Gastrocnemius medialis (tissue), 4 donors: ENCODE results near the gene SEMA3A. TPM values are rescaled to one million over a fixed set of nuclear protein-coding genes. Genes with fewer than 3 reads are reported as not detected.

Source experiments
- ATAC-seq, 2 donors: fragments of 150-250 bp; one replicate each; pipeline ENCODE4 v1.9.1; 2016
- DNase-seq, 2 donors: peaks; one replicate each; pipeline ENCODE4 v3.0.0-alpha.2; 2019
- H3K27ac ChIP-seq, 4 donors: fragments of 200-600 bp; sonication (generic); 1 replicate in 1 of 4; 2 replicates in 3 of 4; pipeline ENCODE4 v1.5.1; 2016 to 2018; ENCODE audit warnings: mild to moderate bottlenecking in 2 of 4, moderate library complexity in 1 of 4
- H3K27me3 ChIP-seq, 3 donors: fragments of 200-600 bp; sonication (generic) in 2 of 3; 1 replicate in 1 of 3; 2 replicates in 2 of 3; pipeline versions ENCODE4 v1.5.1 to v1.6.0; 2016 to 2019; ENCODE audit warnings: mild to moderate bottlenecking in 1 of 3, moderate library complexity in 1 of 3
- H3K36me3 ChIP-seq, 2 donors: fragments of 200-600 bp; sonication (generic) in 1 of 2; one replicate each; pipeline ENCODE4 v1.5.1; 2017 to 2018
- H3K4me1 ChIP-seq, 2 donors: fragments of 200-600 bp; sonication (generic) in 1 of 2; one replicate each; pipeline ENCODE4 v1.5.1; 2016 to 2017; ENCODE audit warnings: mild to moderate bottlenecking in 2 of 2
- H3K4me3 ChIP-seq, 4 donors: fragments of 200-600 bp; sonication (generic) in 3 of 4; 1 replicate in 1 of 4; 2 replicates in 3 of 4; pipeline ENCODE4 v1.5.1; 2016 to 2019; ENCODE audit warnings: mild to moderate bottlenecking in 2 of 4
- H3K9me3 ChIP-seq, 3 donors: fragments of 200-600 bp; sonication (generic) in 2 of 3; 1 replicate in 1 of 3; 2 replicates in 2 of 3; pipeline ENCODE4 v1.5.1; 2016 to 2019
- POLR2A ChIP-seq, 2 donors: fragments of 450-650 bp; IDR thresholded peaks; one replicate each; pipeline ENCODE4 v1.6.1; 2017; ENCODE audit warnings: antibody characterized with exemption in 2 of 2, mild to moderate bottlenecking in 2 of 2, moderate library complexity in 2 of 2
- in situ Hi-C, 4 donors: fragments of 200-750 bp; cut with MboI; loops; one replicate each; pipeline versions ENCODE4 v1.15.0 to v1.8.0; 2017; ENCODE audit warnings: low sequenced_read_pairs in 4 of 4
- intact Hi-C: fragments of 100-400 bp; cut with DNase I; formaldehyde crosslinking; loops from one replicate; pipeline ENCODE4 v1.15.1; 2023; ENCODE audit warnings: low total_unique reads
- total RNA-seq, 4 donors: library from RNA; depleted of rRNA; stranded (reverse); fragments of >200 nt; gene quantifications; one replicate each; pipeline versions ENCODE4 v1.1.0 to v1.2.3, GENCODE V29; 2016
- TF ChIP-seq, protein P1 (sequence below), 5 experiments: fragments of 450-650 bp in 3 of 5; fragments of 200-600 bp in 2 of 5; sonication (generic) in 2 of 5; IDR thresholded peaks in 4 of 5; conservative IDR thresholded peaks in 1 of 5; 1 replicate in 4 of 5; 2 replicates in 1 of 5; pipeline ENCODE4 v1.5.1; 2016 to 2019; ENCODE audit warnings: antibody characterized with exemption in 5 of 5, mild to moderate bottlenecking in 3 of 5, moderate library complexity in 3 of 5

Gene SEMA3A
- total RNA-seq, 4 donors from 2014 or later = 0.07 to 0.29 (median 0.13) TPM

DNA sequence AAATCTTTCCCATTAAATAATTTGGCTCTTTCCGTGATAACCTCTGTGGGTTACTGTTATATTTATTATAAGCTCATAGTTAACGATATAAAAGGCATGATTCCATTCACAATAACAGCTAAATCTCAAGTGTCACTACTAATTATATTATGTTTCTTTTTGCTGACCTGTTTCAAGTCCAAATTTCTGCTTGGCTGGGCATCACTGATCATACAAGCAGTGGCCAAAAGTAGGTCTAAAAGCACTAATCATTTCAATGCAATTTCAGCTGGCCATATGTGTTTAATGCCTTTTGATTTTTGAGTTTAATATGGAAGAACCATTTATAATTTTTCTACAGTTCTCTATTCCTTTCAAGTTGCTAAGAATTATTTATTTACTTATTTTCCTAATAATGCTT lies 110.7 kb downstream of the SEMA3A start:
- DNase-seq = no peak

DNA sequence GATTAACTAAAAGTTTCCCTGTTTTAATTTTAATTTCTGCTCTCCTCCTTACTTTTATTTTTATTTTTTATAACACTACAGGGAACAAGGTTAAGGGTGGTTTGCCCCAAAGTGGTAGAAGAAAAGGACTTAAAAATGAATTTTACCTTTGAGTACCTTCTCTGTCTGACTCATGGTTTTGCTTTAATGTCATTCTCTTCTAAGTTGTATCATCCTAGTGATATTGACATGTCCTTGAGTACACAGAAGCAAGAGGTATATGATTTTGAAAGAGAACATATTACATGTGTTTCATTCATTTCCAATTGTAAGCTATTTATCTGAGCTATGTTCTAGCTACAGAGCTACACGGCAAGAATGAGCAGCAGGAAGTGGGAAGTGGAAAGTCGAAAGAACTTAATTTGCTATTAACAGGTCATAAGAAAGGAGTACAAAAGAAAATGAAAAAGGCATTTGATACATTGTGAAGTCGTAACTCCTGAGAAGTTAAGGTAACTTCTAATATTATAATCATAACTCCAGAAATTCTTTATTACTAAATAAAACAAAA lies 112.5 kb downstream of the SEMA3A start:
- no peaks in the 10 kb centered on the region for H3K36me3 ChIP-seq
- no peaks in the 10 kb centered on the region for H3K9me3 ChIP-seq
- intact Hi-C loops (no loop called here), in situ Hi-C loops (no loop called here)
- no peaks in the 10 kb centered on the region for H3K4me1 ChIP-seq
- ATAC-seq (no peak), DNase-seq (no peak)
- H3K27ac ChIP-seq = no peak overlapping the region
- TF ChIP-seq, protein P1, sequence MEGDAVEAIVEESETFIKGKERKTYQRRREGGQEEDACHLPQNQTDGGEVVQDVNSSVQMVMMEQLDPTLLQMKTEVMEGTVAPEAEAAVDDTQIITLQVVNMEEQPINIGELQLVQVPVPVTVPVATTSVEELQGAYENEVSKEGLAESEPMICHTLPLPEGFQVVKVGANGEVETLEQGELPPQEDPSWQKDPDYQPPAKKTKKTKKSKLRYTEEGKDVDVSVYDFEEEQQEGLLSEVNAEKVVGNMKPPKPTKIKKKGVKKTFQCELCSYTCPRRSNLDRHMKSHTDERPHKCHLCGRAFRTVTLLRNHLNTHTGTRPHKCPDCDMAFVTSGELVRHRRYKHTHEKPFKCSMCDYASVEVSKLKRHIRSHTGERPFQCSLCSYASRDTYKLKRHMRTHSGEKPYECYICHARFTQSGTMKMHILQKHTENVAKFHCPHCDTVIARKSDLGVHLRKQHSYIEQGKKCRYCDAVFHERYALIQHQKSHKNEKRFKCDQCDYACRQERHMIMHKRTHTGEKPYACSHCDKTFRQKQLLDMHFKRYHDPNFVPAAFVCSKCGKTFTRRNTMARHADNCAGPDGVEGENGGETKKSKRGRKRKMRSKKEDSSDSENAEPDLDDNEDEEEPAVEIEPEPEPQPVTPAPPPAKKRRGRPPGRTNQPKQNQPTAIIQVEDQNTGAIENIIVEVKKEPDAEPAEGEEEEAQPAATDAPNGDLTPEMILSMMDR (IDR thresholded peaks at IDR 0.05 in 4 of 5, conservative IDR thresholded peaks at IDR 0.05 in 1 of 5) = no peak
- no peak for TF ChIP-seq POLR2A (IDR thresholded peaks at IDR 0.05)
- no peaks in the 10 kb centered on the region for H3K27me3 ChIP-seq
- no peak overlapping the region for H3K4me3 ChIP-seq

More for the DNA sequence above, 110.7 kb downstream of the SEMA3A start:
- Histone ChIP-seq H3K27ac (no peak overlapping the region), H3K4me1 (no peaks in the 10 kb centered on the region), H3K36me3 (no peaks in the 10 kb centered on the region), H3K4me3 (no peak overlapping the region), H3K27me3 (no peaks in the 10 kb centered on the region), H3K9me3 (no peaks in the 10 kb centered on the region)
- ATAC-seq = no peak
- intact Hi-C loops = no loop called here
- no peak for TF ChIP-seq POLR2A (IDR thresholded peaks at IDR 0.05)
- TF ChIP-seq, protein P1 (IDR thresholded peaks at IDR 0.05 in 4 of 5, conservative IDR thresholded peaks at IDR 0.05 in 1 of 5) = no peak
- in situ Hi-C loops = no loop called here

DNA sequence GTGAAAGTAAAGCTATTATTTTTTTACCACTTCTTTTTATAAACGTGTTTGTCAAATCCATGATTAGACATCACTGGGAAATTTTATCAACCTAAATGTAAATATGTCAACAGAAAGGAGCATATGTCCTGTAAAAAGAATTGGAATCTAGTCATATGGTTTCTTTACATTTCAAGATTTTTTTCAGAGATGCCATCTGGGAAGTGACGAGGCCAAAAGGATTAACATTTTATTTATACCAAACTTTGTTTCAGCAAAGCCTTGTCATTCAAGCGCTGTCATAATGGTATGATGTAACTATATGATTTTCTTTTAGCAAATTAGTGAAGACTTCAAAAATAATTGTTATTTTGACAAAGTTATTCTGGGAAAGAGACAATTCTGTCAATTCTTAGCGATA lies 117.3 kb downstream of the SEMA3A start:
- no peaks in the 10 kb centered on the region for H3K36me3 ChIP-seq
- no peak for ATAC-seq
- H3K27me3 ChIP-seq = no peaks in the 10 kb centered on the region
- DNase-seq = no peak
- H3K4me3 ChIP-seq = no peak overlapping the region
- no peak for TF ChIP-seq POLR2A (IDR thresholded peaks at IDR 0.05)
- TF ChIP-seq, protein P1 (IDR thresholded peaks at IDR 0.05 in 4 of 5, conservative IDR thresholded peaks at IDR 0.05 in 1 of 5) = no peak
- H3K27ac ChIP-seq = no peak overlapping the region
- no peaks in the 10 kb centered on the region for H3K9me3 ChIP-seq
- in situ Hi-C loops = no loop called here
- intact Hi-C loops = no loop called here
- no peaks in the 10 kb centered on the region for H3K4me1 ChIP-seq

DNA sequence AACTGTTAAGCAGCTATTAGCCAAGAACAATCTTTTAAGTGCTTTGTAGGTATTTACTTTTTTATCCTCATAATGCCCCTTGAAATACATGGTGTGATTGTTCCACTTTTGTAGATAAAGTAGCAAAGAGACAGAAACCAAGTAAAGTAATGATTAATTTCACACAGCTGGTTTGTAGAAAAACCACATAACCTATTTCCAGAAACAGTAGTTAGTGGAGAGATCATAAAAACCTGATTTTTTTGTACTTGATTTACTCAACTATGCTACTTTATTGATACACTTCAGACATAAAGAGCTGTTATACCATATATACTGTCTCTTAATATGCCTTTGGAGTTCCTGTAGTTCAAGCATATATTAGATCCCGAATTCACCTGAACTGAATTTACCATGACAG lies 118.4 kb downstream of the SEMA3A start:
- Histone ChIP-seq H3K36me3 (no peaks in the 10 kb centered on the region), H3K9me3 (no peaks in the 10 kb centered on the region), H3K27me3 (no peaks in the 10 kb centered on the region), H3K4me1 (no peaks in the 10 kb centered on the region), H3K4me3 (no peak overlapping the region), H3K27ac (no peak overlapping the region)
- TF ChIP-seq POLR2A (IDR thresholded peaks at IDR 0.05) = no peak
- TF ChIP-seq, protein P1 (IDR thresholded peaks at IDR 0.05 in 4 of 5, conservative IDR thresholded peaks at IDR 0.05 in 1 of 5) = no peak
- in situ Hi-C loops = no loop called here
- intact Hi-C loops = no loop called here
- DNase-seq (no peak), ATAC-seq (no peak)
